CD4-positive, alpha-beta T cell (primary cell): Measurements from ENCODE around the gene ADCY5. TPM values are rescaled to one million over a fixed set of nuclear protein-coding genes. Genes with fewer than 3 reads are reported as not detected.

Experiments
- ATAC-seq: fragments of 200-7000 bp; cut with Tn5 transposase; one replicate; pipeline ENCODE4 v1.10.0; 2022; ENCODE audit warnings: mild to moderate bottlenecking; ENCODE audit not compliant: poor library complexity
- CTCF ChIA-PET: fragments of 350-600 bp; sonication (Branson Sonifier 250); formaldehyde crosslinking; loops from one replicate; lab custom pipeline; 2021; ENCODE audit warnings: antibody characterized with exemption, inconsistent platforms; lab: Charles Lee
- POLR2A ChIA-PET: fragments of 350-600 bp; sonication (Branson Sonifier 250); formaldehyde crosslinking; loops from one replicate; lab custom pipeline; 2021; ENCODE audit warnings: antibody characterized with exemption, inconsistent platforms; lab: Charles Lee
- DNase-seq, 14 experiments: peaks; one replicate each; pipeline ENCODE4 v3.0.0-alpha.2; 2013 to 2020; ENCODE audit warnings: mixed read lengths in 2 of 14
- H3K27ac ChIP-seq, 2 donors: one replicate each; pipeline versions ENCODE4 v1.5.1 to v1.7.0; 2013; ENCODE audit warnings: low read length in 2 of 2, low read depth in 1 of 2, mild to moderate bottlenecking in 1 of 2
- H3K27me3 ChIP-seq, 2 experiments: 1 replicate in 1 of 2; 2 replicates in 1 of 2; pipeline versions ENCODE4 v1.6.1 to v1.7.0; 2013; ENCODE audit warnings: low read length in 2 of 2, control low read depth in 1 of 2, mild to moderate bottlenecking in 1 of 2, moderate library complexity in 1 of 2; ENCODE audit not compliant: insufficient read depth in 2 of 2, control insufficient read depth in 1 of 2
- H3K36me3 ChIP-seq: one replicate; pipeline ENCODE4 v1.6.1; 2013; ENCODE audit warnings: low read length, control low read depth; ENCODE audit not compliant: insufficient read depth
- H3K4me1 ChIP-seq: one replicate; pipeline ENCODE4 v1.6.1; 2013; ENCODE audit warnings: low read length, control low read depth; ENCODE audit not compliant: insufficient read depth
- H3K4me3 ChIP-seq: one replicate; pipeline ENCODE4 v1.5.1; 2013; ENCODE audit warnings: mild to moderate bottlenecking, low read length, moderate library complexity
- H3K9me3 ChIP-seq, 2 experiments: 1 replicate in 1 of 2; 2 replicates in 1 of 2; pipeline versions ENCODE4 v1.6.1 to v1.7.0; 2013; ENCODE audit warnings: low read length in 2 of 2, mild to moderate bottlenecking in 2 of 2, control low read depth in 1 of 2, moderate library complexity in 1 of 2; ENCODE audit not compliant: control insufficient read depth in 1 of 2, insufficient read depth in 1 of 2
- H3K27ac Mint-ChIP-seq: one replicate; pipeline ENCODE4 v1.8.0; 2020; ENCODE audit warnings: mixed read lengths
- H3K27me3 Mint-ChIP-seq: one replicate; pipeline ENCODE4 v1.8.0; 2021; ENCODE audit warnings: mixed read lengths
- H3K36me3 Mint-ChIP-seq: one replicate; pipeline ENCODE4 v1.8.0; 2021; ENCODE audit warnings: low read depth, mixed read lengths
- H3K4me1 Mint-ChIP-seq: one replicate; pipeline ENCODE4 v1.8.0; 2021; ENCODE audit warnings: low read depth, mixed read lengths
- H3K4me3 Mint-ChIP-seq: one replicate; pipeline ENCODE4 v1.8.0; 2020; ENCODE audit warnings: mild to moderate bottlenecking, mixed read lengths
- H3K9me3 Mint-ChIP-seq: one replicate; pipeline ENCODE4 v1.8.0; 2020; ENCODE audit warnings: mixed read lengths
- CTCF ChIP-seq: fragments of 200-600 bp; IDR thresholded peaks from one replicate; pipeline ENCODE4 v1.8.0; 2022; ENCODE audit warnings: antibody characterized with exemption, mild to moderate bottlenecking
- intact Hi-C, 2 experiments: fragments of 100-400 bp; cut with DNase I in 1 of 2; cut with micrococcal nuclease in 1 of 2; formaldehyde crosslinking; loops; one replicate each; pipeline versions ENCODE4 v1.15.1 to v1.9.0; 2023 to 2025; cut with DNase I, micrococcal nuclease
- total RNA-seq, 174 experiments: library from RNA in 2 of 174; stranded (reverse) in 2 of 174; gene quantifications; one replicate each; pipeline ENCODE4 v1.2.3 and lab custom pipeline; 2021 to 2026

Gene ADCY5
- total RNA-seq, 2 experiments from 2014 or later: not detected

GRCh38 chr3:123374016-123374415 lies 74.9 kb downstream of the ADCY5 start:
- ChIA-PET CTCF (no interaction called here), POLR2A (no interaction called here)
- H3K27ac ChIP-seq: no peak overlapping the region
- H3K27me3 ChIP-seq: no peaks in the 10 kb centered on the region
- intact Hi-C loops: no loop called here
- no peaks in the 10 kb centered on the region for H3K4me1 ChIP-seq
- Mint-ChIP-seq H3K27me3 (no peaks in the 10 kb centered on the region), H3K9me3 (peaks cover 3% of the 10 kb centered on the region), H3K4me3 (no peak overlapping the region), H3K36me3 (no peaks in the 10 kb centered on the region), H3K4me1 (no peaks in the 10 kb centered on the region), H3K27ac (no peak overlapping the region)
- no peak for TF ChIP-seq CTCF
- DNase-seq (no peak), ATAC-seq (no peak)
- peaks cover 0 to 9% of the 10 kb centered on the region in 2 experiments for H3K9me3 ChIP-seq
- no peak overlapping the region for H3K4me3 ChIP-seq
- H3K36me3 ChIP-seq: no peaks in the 10 kb centered on the region

DNA sequence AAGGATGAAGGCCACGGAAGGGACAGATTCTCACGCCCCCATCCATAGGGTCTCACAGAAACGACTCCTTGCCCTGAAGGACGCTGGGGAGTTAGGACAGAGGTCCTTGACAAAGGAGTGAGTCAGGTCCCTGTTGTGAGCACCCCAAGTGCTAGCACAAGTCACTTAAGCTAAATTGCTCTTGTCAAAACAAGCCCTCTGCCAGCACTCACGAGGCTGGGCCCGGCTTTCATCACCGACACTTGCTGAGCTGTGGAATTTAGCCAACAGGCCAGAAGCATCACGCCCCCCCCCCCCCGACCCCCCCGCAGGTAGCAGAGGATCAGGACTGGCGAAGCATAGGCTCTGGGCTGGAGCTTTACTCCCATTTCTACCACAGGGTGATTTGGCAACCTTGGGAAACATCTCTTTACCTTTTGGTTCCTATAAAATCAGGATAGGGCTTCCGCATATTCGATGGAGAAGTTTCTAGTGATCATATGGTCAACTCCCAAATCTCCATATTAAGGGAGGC lies 75.4 kb downstream of the ADCY5 start:
- Mint-ChIP-seq H3K27me3 (no peaks in the 10 kb centered on the region), H3K4me3 (no peak overlapping the region), H3K9me3 (peaks cover 3% of the 10 kb centered on the region), H3K27ac (no peak overlapping the region), H3K4me1 (no peaks in the 10 kb centered on the region), H3K36me3 (no peaks in the 10 kb centered on the region)
- Histone ChIP-seq H3K9me3 (peaks cover 0 to 9% of the 10 kb centered on the region in 2 experiments), H3K4me1 (no peaks in the 10 kb centered on the region), H3K4me3 (no peak overlapping the region), H3K27ac (no peak overlapping the region), H3K36me3 (no peaks in the 10 kb centered on the region), H3K27me3 (no peaks in the 10 kb centered on the region)
- ChIA-PET POLR2A (no interaction called here), CTCF (no interaction called here)
- TF ChIP-seq CTCF: no peak
- no peak for ATAC-seq
- intact Hi-C loops: no loop called here
- no peak for DNase-seq

GRCh38 chr3:123372686-123373473 lies 76.0 kb downstream of the ADCY5 start:
- ATAC-seq: no peak

More at GRCh38 chr3:123372686-123373473, 76.0 kb downstream of the ADCY5 start:
- Histone ChIP-seq H3K9me3 (peaks cover 0 to 16% of the 10 kb centered on the region in 2 experiments), H3K4me3 (no peak overlapping the region), H3K27ac (no peak overlapping the region), H3K4me1 (no peaks in the 10 kb centered on the region), H3K27me3 (no peaks in the 10 kb centered on the region), H3K36me3 (no peaks in the 10 kb centered on the region)
- intact Hi-C loops: no loop called here
- Mint-ChIP-seq H3K36me3 (no peaks in the 10 kb centered on the region), H3K4me3 (no peak overlapping the region), H3K9me3 (peaks cover 3% of the 10 kb centered on the region), H3K27ac (no peak overlapping the region), H3K4me1 (no peaks in the 10 kb centered on the region), H3K27me3 (no peaks in the 10 kb centered on the region)
- CTCF ChIA-PET: interaction anchor here (0.6 kb wide), 1 partner anchor 1726 kb away, joined by 3 read pairs; no protein-coding TSS in a partner anchor
- no peak for DNase-seq
- TF ChIP-seq CTCF: no peak
- POLR2A ChIA-PET: no interaction called here
